ENCODE measurements around the gene TRIP12.
A peak's percentile ranks its signal among the peaks of the same experiment; 100 is the strongest.
"Not testable (repeated sequence)": the region's sequence is repeated elsewhere in the genome, so short reads cannot be mapped to it uniquely, and the experiment has no call there.

The TRIP12 gene

GRCh38 chr2:229921892-229922448, at the start of gene TRIP12:
TSS of gene TRIP12 (minus strand) at chr2:229922009. CDS start at chr2:229880079, 41,930 bp downstream.
- DNase-seq (ENCODE audit: low read depth in 2 of 2), result peak; percentile 77 to 80

GRCh38 chr2:229971298-229971790, 49.5 kb upstream of the TRIP12 start:
- no peak for DNase-seq (ENCODE audit: low read depth in 2 of 2)

- no peak for DNase-seq (ENCODE audit: low read depth in 2 of 2)
Measured at GRCh38 chr2:229970406-229970805, 48.6 kb upstream of the TRIP12 start.

- DNase-seq (ENCODE audit: low read depth in 2 of 2), result no peak
Measured at GRCh38 chr2:229969921-229970320, 48.1 kb upstream of the TRIP12 start.

- DNase-seq (ENCODE audit: low read depth in 2 of 2), result not testable (repeated sequence)
Measured at GRCh38 chr2:229963596-229963995, 41.8 kb upstream of the TRIP12 start.

GRCh38 chr2:229956491-229956890, 34.7 kb upstream of the TRIP12 start:
- no peak for DNase-seq (ENCODE audit: low read depth in 2 of 2)

- no peak for DNase-seq (ENCODE audit: low read depth in 2 of 2)
Measured at GRCh38 chr2:229955663-229956062, 33.9 kb upstream of the TRIP12 start.

GRCh38 chr2:229952256-229952835, 30.5 kb upstream of the TRIP12 start:
- no peak for DNase-seq (ENCODE audit: low read depth in 2 of 2)

- DNase-seq (ENCODE audit: low read depth in 2 of 2), result no peak
Measured at GRCh38 chr2:229947544-229947943, 25.7 kb upstream of the TRIP12 start.

GRCh38 chr2:229945975-229946374, 24.2 kb upstream of the TRIP12 start:
- DNase-seq (ENCODE audit: low read depth in 2 of 2), result no peak

GRCh38 chr2:229943770-229944449, 22.1 kb upstream of the TRIP12 start:
- DNase-seq (ENCODE audit: low read depth in 2 of 2), result no peak

GRCh38 chr2:229943171-229943570, 21.4 kb upstream of the TRIP12 start:
- no peak for DNase-seq (ENCODE audit: low read depth in 2 of 2)

GRCh38 chr2:229942671-229943070, 20.9 kb upstream of the TRIP12 start:
- DNase-seq (ENCODE audit: low read depth in 2 of 2), result no peak

GRCh38 chr2:229937537-229937936, 15.7 kb upstream of the TRIP12 start:
- no peak for DNase-seq (ENCODE audit: low read depth in 2 of 2)

- DNase-seq (ENCODE audit: low read depth in 2 of 2), result no peak
Measured at GRCh38 chr2:229931241-229931640, 9.4 kb upstream of the TRIP12 start.

- DNase-seq (ENCODE audit: low read depth in 2 of 2), result no peak
Measured at GRCh38 chr2:229930656-229931055, 8.8 kb upstream of the TRIP12 start.

- no peak for DNase-seq (ENCODE audit: low read depth in 2 of 2)
Measured at GRCh38 chr2:229927817-229928321, 6.1 kb upstream of the TRIP12 start.

- DNase-seq (ENCODE audit: low read depth in 2 of 2), result no peak
Measured at GRCh38 chr2:229925201-229925600, 3.4 kb upstream of the TRIP12 start.

- DNase-seq (ENCODE audit: low read depth in 2 of 2), result not testable (repeated sequence)
Measured at GRCh38 chr2:229924541-229924940, 2.7 kb upstream of the TRIP12 start.

GRCh38 chr2:229922449-229923386, 909 bp upstream of the TRIP12 start, which contains the start of gene FBXO36:
TSS of gene FBXO36 (plus strand) at chr2:229922503. CDS start at chr2:229922514, 11 bp downstream.
- DNase-seq (ENCODE audit: low read depth in 2 of 2), result peak; percentile 86

GRCh38 chr2:229921101-229921891, 513 bp downstream of the TRIP12 start:
- DNase-seq (ENCODE audit: low read depth in 2 of 2), result peak; percentile 52 to 55
